ENCODE measurements around the gene CTXN1.

- no peak for TF ChIP-seq EZH2 (IDR thresholded peaks at IDR 0.05; ENCODE audit: low read length, missing control alignments)
- TF ChIP-seq, protein P1, sequence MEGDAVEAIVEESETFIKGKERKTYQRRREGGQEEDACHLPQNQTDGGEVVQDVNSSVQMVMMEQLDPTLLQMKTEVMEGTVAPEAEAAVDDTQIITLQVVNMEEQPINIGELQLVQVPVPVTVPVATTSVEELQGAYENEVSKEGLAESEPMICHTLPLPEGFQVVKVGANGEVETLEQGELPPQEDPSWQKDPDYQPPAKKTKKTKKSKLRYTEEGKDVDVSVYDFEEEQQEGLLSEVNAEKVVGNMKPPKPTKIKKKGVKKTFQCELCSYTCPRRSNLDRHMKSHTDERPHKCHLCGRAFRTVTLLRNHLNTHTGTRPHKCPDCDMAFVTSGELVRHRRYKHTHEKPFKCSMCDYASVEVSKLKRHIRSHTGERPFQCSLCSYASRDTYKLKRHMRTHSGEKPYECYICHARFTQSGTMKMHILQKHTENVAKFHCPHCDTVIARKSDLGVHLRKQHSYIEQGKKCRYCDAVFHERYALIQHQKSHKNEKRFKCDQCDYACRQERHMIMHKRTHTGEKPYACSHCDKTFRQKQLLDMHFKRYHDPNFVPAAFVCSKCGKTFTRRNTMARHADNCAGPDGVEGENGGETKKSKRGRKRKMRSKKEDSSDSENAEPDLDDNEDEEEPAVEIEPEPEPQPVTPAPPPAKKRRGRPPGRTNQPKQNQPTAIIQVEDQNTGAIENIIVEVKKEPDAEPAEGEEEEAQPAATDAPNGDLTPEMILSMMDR (conservative IDR thresholded peaks at IDR 0.05 in 1 of 2, IDR thresholded peaks at IDR 0.05 in 1 of 2; ENCODE audit: low read depth in 1 of 2, low read length in 2 of 2): no peak
Observed at GRCh38 chr19:7968796-7969554, 43.0 kb upstream of the CTXN1 start.
